ENCODE data around the gene GNPAT.

Gene GNPAT

DNA sequence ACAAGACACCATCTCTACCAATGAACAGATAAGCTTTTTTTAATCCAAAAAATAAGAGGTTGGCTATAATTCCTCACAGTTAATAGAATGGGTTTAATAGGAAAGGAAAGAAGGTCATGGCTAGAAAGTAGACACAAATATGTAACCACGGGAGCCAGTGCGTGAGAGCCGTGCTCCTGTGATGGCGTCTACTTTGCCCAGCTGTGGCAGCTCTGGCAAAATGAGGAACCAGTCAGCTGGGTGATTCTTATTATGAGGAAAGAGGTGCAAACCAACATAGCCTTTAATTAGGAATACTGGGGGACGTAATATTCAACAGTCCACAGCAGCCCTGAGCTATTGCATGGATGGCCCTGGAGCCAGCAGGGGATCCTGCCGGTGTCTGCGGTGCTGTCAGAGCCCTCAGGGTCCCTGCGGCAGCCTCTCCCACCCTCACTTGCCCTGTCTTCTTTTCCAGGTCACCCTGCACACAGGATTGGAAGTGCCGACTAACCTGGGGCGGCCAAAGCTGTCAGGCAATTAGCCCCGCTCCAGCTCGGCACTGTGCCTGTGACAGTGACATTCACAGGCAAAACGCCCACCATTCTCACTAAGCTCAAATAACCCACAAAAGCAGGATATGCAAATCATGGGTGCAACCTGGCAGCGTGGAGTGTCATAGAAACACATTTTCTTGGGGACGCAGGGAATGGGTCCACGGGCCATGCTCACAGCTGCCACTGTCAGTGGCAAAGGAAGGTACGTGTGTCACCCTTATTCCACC is 25.9 kb upstream of the GNPAT start:
- Histone ChIP-seq H3K79me2 (ENCODE audit: low read length) (no peaks in the 10 kb centered on the region), H3K36me3 (replicated peaks; ENCODE audit: low read depth, low read length) (no peaks in the 10 kb centered on the region), H3K27ac (ENCODE audit: low read length) (no peak overlapping the region), H3K4me2 (ENCODE audit: low read length) (peak overlapping the region; percentile 85), H3K4me1 (ENCODE audit: low read length) (peaks cover 23% of the 10 kb centered on the region), H3K27me3 (ENCODE audit: low read depth, low read length) (peaks cover 9% of the 10 kb centered on the region), H2AFZ (ENCODE audit: low read depth, low read length) (peak overlapping the region; percentile 55), H3K9me3 (ENCODE audit: insufficient read depth, low read length) (no peaks in the 10 kb centered on the region), H3K9ac (ENCODE audit: low read length) (no peak overlapping the region; the same call in 1 of the 2 replicates), H4K20me1 (ENCODE audit: insufficient read depth, low read length) (no peaks in the 10 kb centered on the region), H3K4me3 (ENCODE audit: low read length) (peak overlapping the region; percentile 58)
- TF ChIP-seq EZH2phosphoT487 (IDR thresholded peaks at IDR 0.05; ENCODE audit: low read depth) = no peak
- TF ChIP-seq, protein P1, sequence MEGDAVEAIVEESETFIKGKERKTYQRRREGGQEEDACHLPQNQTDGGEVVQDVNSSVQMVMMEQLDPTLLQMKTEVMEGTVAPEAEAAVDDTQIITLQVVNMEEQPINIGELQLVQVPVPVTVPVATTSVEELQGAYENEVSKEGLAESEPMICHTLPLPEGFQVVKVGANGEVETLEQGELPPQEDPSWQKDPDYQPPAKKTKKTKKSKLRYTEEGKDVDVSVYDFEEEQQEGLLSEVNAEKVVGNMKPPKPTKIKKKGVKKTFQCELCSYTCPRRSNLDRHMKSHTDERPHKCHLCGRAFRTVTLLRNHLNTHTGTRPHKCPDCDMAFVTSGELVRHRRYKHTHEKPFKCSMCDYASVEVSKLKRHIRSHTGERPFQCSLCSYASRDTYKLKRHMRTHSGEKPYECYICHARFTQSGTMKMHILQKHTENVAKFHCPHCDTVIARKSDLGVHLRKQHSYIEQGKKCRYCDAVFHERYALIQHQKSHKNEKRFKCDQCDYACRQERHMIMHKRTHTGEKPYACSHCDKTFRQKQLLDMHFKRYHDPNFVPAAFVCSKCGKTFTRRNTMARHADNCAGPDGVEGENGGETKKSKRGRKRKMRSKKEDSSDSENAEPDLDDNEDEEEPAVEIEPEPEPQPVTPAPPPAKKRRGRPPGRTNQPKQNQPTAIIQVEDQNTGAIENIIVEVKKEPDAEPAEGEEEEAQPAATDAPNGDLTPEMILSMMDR (IDR thresholded peaks at IDR 0.05; ENCODE audit: low read depth, low read length) = no peak

DNA sequence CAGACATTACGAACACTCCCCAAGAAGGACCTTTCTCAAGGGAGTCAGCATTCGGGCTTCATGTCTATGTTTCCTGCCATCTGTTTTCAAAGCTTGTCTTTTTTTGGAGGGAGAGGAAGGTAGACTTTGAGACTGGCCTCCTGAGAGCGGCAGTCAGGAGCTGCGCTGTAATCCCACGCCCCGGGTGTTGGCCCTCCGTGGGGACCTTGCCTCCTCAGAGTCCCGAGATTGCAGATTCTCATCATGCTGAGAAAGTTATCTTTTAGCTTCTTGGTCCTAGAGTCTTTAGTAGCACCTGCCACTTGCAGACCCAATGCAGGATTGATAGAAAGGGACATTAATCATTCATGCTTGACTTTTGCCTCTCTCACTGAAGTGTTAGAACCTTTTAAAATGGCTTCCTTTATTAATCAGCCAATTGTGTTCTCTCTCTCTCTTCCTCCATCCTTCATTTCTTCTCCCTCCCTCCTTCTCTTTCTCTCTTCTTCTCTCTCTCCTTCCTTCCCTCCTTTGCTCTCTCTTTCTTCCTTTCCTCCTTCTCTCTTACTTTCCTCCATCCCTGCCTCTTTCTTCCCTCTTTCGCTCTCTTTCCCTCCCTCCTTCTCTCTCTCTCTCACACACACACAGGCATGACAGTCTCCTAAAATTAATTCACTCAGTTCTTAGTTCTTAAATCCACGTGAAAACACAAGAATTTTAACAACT is 25.2 kb upstream of the GNPAT start:
- H3K4me3 ChIP-seq (ENCODE audit: low read length) = peak overlapping the region; percentile 58
- peaks cover 23% of the 10 kb centered on the region for H3K4me1 ChIP-seq (ENCODE audit: low read length)
- H3K27ac ChIP-seq (ENCODE audit: low read length) = no peak overlapping the region
- H3K9me3 ChIP-seq (ENCODE audit: insufficient read depth, low read length) = no peaks in the 10 kb centered on the region
- no peak for TF ChIP-seq EZH2phosphoT487 (IDR thresholded peaks at IDR 0.05; ENCODE audit: low read depth)
- TF ChIP-seq, protein P1 (IDR thresholded peaks at IDR 0.05; ENCODE audit: low read depth, low read length) = no peak
- peak overlapping the region; percentile 85 for H3K4me2 ChIP-seq (ENCODE audit: low read length)
- H3K79me2 ChIP-seq (ENCODE audit: low read length) = no peaks in the 10 kb centered on the region
- H4K20me1 ChIP-seq (ENCODE audit: insufficient read depth, low read length) = no peaks in the 10 kb centered on the region
- H3K27me3 ChIP-seq (ENCODE audit: low read depth, low read length) = peaks cover 9% of the 10 kb centered on the region
- H3K9ac ChIP-seq (ENCODE audit: low read length) = no peak overlapping the region; the same call in 1 of the 2 replicates
- no peaks in the 10 kb centered on the region for H3K36me3 ChIP-seq (replicated peaks; ENCODE audit: low read depth, low read length)
- H2AFZ ChIP-seq (ENCODE audit: low read depth, low read length) = peak overlapping the region; percentile 55

DNA sequence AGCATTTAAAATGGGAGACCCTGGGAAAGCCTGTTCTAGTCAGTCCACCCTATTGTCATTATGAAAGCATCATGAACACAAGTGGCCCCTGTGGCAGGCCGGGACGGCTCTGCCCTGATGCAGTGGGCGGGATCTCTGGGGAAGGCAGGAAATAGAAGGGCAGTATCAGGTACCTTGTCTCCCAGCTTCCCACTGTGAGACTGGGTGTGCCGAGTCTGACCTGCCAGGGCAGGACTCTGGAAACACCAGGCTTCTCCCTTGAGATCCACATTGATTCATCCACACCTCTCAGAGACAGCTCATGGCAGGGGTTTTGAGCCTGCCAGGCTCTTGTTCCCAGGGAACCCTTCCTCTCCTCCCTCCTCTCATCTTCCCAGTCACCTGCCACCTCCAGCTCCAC is 24.5 kb upstream of the GNPAT start:
- H3K4me3 ChIP-seq (ENCODE audit: low read length) = no peak overlapping the region
- no peak overlapping the region for H3K9ac ChIP-seq (ENCODE audit: low read length)
- no peaks in the 10 kb centered on the region for H3K79me2 ChIP-seq (ENCODE audit: low read length)
- no peak overlapping the region for H3K27ac ChIP-seq (ENCODE audit: low read length)
- H3K4me1 ChIP-seq (ENCODE audit: low read length) = peaks cover 20% of the 10 kb centered on the region
- H3K9me3 ChIP-seq (ENCODE audit: insufficient read depth, low read length) = no peaks in the 10 kb centered on the region
- no peaks in the 10 kb centered on the region for H4K20me1 ChIP-seq (ENCODE audit: insufficient read depth, low read length)
- H3K27me3 ChIP-seq (ENCODE audit: low read depth, low read length) = peaks cover 9% of the 10 kb centered on the region
- TF ChIP-seq, protein P1 (IDR thresholded peaks at IDR 0.05; ENCODE audit: low read depth, low read length) = no peak
- TF ChIP-seq EZH2phosphoT487 (IDR thresholded peaks at IDR 0.05; ENCODE audit: low read depth) = no peak
- H3K4me2 ChIP-seq (ENCODE audit: low read length) = peak overlapping the region; percentile 85
- no peaks in the 10 kb centered on the region for H3K36me3 ChIP-seq (replicated peaks; ENCODE audit: low read depth, low read length)
- H2AFZ ChIP-seq (ENCODE audit: low read depth, low read length) = no peak overlapping the region

DNA sequence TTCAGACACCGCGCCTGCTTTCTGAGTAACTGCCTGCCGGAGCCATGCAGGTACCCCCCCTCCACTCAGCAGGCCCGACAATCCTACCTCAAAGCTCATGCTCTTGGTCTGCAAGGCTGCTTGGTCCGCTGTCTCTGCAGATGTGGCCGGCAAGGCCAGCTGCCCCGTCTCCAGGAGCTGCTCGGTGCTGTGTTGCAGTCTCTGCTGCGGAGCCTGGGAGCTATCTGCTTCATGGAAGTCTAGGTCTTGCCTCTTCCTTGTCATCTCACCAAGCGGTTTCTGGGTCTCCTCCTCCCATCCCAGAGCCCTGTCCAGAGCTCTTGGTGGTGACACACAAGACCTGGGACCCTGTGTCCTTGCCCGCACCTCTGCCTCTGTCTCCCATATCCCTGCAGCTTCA is 24.0 kb upstream of the GNPAT start:
- peaks cover 17% of the 10 kb centered on the region for H3K4me1 ChIP-seq (ENCODE audit: low read length)
- no peak overlapping the region for H3K4me2 ChIP-seq (ENCODE audit: low read length)
- no peaks in the 10 kb centered on the region for H3K9me3 ChIP-seq (ENCODE audit: insufficient read depth, low read length)
- H3K36me3 ChIP-seq (replicated peaks; ENCODE audit: low read depth, low read length) = no peaks in the 10 kb centered on the region
- H3K9ac ChIP-seq (ENCODE audit: low read length) = no peak overlapping the region
- H3K79me2 ChIP-seq (ENCODE audit: low read length) = no peaks in the 10 kb centered on the region
- H3K4me3 ChIP-seq (ENCODE audit: low read length) = no peak overlapping the region
- no peak overlapping the region for H3K27ac ChIP-seq (ENCODE audit: low read length)
- H3K27me3 ChIP-seq (ENCODE audit: low read depth, low read length) = peaks cover 9% of the 10 kb centered on the region
- H2AFZ ChIP-seq (ENCODE audit: low read depth, low read length) = no peak overlapping the region
- no peaks in the 10 kb centered on the region for H4K20me1 ChIP-seq (ENCODE audit: insufficient read depth, low read length)
- TF ChIP-seq EZH2phosphoT487 (IDR thresholded peaks at IDR 0.05; ENCODE audit: low read depth) = no peak

Data from OCI-LY3 (cell line).